Neural cell (in vitro differentiated cells): ENCODE measurements around the gene PAIP1. TPM values are rescaled to one million over a fixed set of nuclear protein-coding genes. Genes with fewer than 3 reads are reported as not detected.

Source experiments
- H2AFZ ChIP-seq: fragments of 200-600, 300-800 bp; sonication (generic), shearing (Covaris generic); 2 replicates; pipeline ENCODE4 v1.6.0; 2014; ENCODE audit warnings: low read depth, mild to moderate bottlenecking, antibody characterized with exemption, low read length, moderate library complexity
- H3F3A ChIP-seq: fragments of 200-600 bp; shearing (Covaris generic); 2 replicates; pipeline ENCODE4 v1.6.1; 2016; ENCODE audit warnings: mild to moderate bottlenecking, moderate library complexity, mixed read lengths, antibody characterized with exemption, low read length; ENCODE audit not compliant: insufficient read depth, poor library complexity, severe bottlenecking
- H3K27ac ChIP-seq: fragments of 200-600, 300-800 bp; sonication (generic), shearing (Covaris generic); 2 replicates; pipeline ENCODE4 v1.5.1; 2014; ENCODE audit warnings: mild to moderate bottlenecking, low read length, moderate library complexity
- H3K27me3 ChIP-seq: fragments of 300-800, 200-600 bp; sonication (generic), shearing (Covaris generic); 2 replicates; pipeline ENCODE4 v1.6.0; 2014; ENCODE audit warnings: mild to moderate bottlenecking, low read depth, low read length, moderate library complexity; ENCODE audit not compliant: insufficient read depth
- H3K36me3 ChIP-seq: fragments of 300-800, 200-600 bp; sonication (generic), shearing (Covaris generic); 2 replicates; pipeline ENCODE4 v1.5.1; 2014; ENCODE audit warnings: mild to moderate bottlenecking, antibody characterized with exemption, low read length, moderate library complexity; ENCODE audit not compliant: insufficient read depth
- H3K4me2 ChIP-seq: fragments of 300-800, 200-600 bp; sonication (generic), shearing (Covaris generic); 2 replicates; pipeline ENCODE4 v1.6.0; 2014; ENCODE audit warnings: mild to moderate bottlenecking, low read length
- H3K4me3 ChIP-seq: fragments of 300-800, 200-600 bp; sonication (generic), shearing (Covaris generic); 2 replicates; pipeline ENCODE4 v1.5.1; 2014; ENCODE audit warnings: mild to moderate bottlenecking, low read length, moderate library complexity
- H3K79me2 ChIP-seq: fragments of 200-600 bp; shearing (Covaris generic); replicated peaks from 2 replicates; pipeline ENCODE4 v1.6.0; 2014; ENCODE audit warnings: mild to moderate bottlenecking, low read length, moderate library complexity; ENCODE audit not compliant: insufficient read depth
- H3K9ac ChIP-seq: fragments of 300-800, 200-600 bp; sonication (generic), shearing (Covaris generic); 2 replicates; pipeline ENCODE4 v1.6.1; 2016; ENCODE audit warnings: mild to moderate bottlenecking, low read length, mixed read lengths
- H3K9me2 ChIP-seq: fragments of 200-600 bp; shearing (Covaris generic); 2 replicates; pipeline ENCODE4 v1.6.1; 2016; ENCODE audit warnings: mild to moderate bottlenecking, low read length, mixed read lengths; ENCODE audit not compliant: insufficient read depth
- H3K9me3 ChIP-seq: fragments of 200-600, 300-800 bp; sonication (generic), shearing (Covaris generic); 2 replicates; pipeline ENCODE4 v1.6.1; 2016; ENCODE audit warnings: mild to moderate bottlenecking, mixed run types, low read length, moderate library complexity, mixed read lengths
- H4K20me1 ChIP-seq: fragments of 200-600 bp; shearing (Covaris generic); 2 replicates; pipeline ENCODE4 v1.6.1; 2016; ENCODE audit warnings: mild to moderate bottlenecking, mixed run types; ENCODE audit not compliant: insufficient read depth
- CTCF ChIP-seq: fragments of 450-650 bp; IDR thresholded peaks from 2 replicates; pipeline ENCODE4 v1.5.1; 2014; ENCODE audit warnings: antibody characterized with exemption, mild to moderate bottlenecking, moderate library complexity; ENCODE audit not compliant: poor library complexity, severe bottlenecking
- EP300 ChIP-seq: fragments of 450-650 bp; conservative IDR thresholded peaks from 2 replicates; pipeline ENCODE4 v1.6.1; 2014; ENCODE audit warnings: antibody characterized with exemption, mild to moderate bottlenecking, moderate library complexity; ENCODE audit not compliant: poor library complexity, severe bottlenecking
- EZH2 ChIP-seq: fragments of 200-600, 300-800 bp; shearing (Covaris generic), sonication (generic); IDR thresholded peaks from 2 replicates; pipeline ENCODE4 v1.6.1; 2014; ENCODE audit warnings: antibody characterized with exemption, low read length, borderline replicate concordance, mild to moderate bottlenecking; ENCODE audit not compliant: insufficient read depth, poor library complexity, severe bottlenecking
- MXI1 ChIP-seq: fragments of 450-650 bp; conservative IDR thresholded peaks from 2 replicates; pipeline ENCODE4 v1.6.1; 2014; ENCODE audit warnings: antibody characterized with exemption, mild to moderate bottlenecking; ENCODE audit not compliant: poor library complexity, severe bottlenecking
- POLR2AphosphoS5 ChIP-seq: IDR thresholded peaks from 2 replicates; pipeline ENCODE4 v1.6.1; 2012
- RAD21 ChIP-seq: fragments of 450-650 bp; conservative IDR thresholded peaks from 2 replicates; pipeline ENCODE4 v1.6.1; 2014; ENCODE audit warnings: antibody characterized with exemption, mild to moderate bottlenecking, moderate library complexity
- REST ChIP-seq: IDR thresholded peaks from 2 replicates; pipeline ENCODE4 v1.6.1; 2012; ENCODE audit warnings: borderline replicate concordance
- SMC3 ChIP-seq: fragments of 450-650 bp; conservative IDR thresholded peaks from 2 replicates; pipeline ENCODE4 v1.6.1; 2014; ENCODE audit warnings: antibody characterized with exemption, mild to moderate bottlenecking, moderate library complexity; ENCODE audit not compliant: poor library complexity
- TAF1 ChIP-seq: IDR thresholded peaks from 2 replicates; pipeline ENCODE4 v1.6.1; 2012; ENCODE audit warnings: low read depth
- polyA minus RNA-seq: library from RNA; depleted of rRNA, polyadenylated mRNA; stranded (reverse); fragments of >200 nt; gene quantifications from 2 replicates; pipeline ENCODE4 v1.2.3, GENCODE V29; 2014
- polyA plus RNA-seq: library from polyadenylated mRNA; depleted of rRNA; stranded (reverse); fragments of >200 nt; gene quantifications from 2 replicates; pipeline ENCODE4 v1.2.3, GENCODE V29; 2014

PAIP1 gene
- polyA plus RNA-seq = 266 and 276 TPM in 2 replicates
- 276 and 281 TPM in 2 replicates for polyA minus RNA-seq

- Histone ChIP-seq H3K4me2 (peak within 1 kb of the TSS; percentile 100), H3K36me3 (peaks cover 14% of the 10 kb centered on the region), H4K20me1 (no peaks in the 10 kb centered on the region), H3K27ac (peak within 1 kb of the TSS; percentile 98), H3F3A (peaks cover 4% of the 10 kb centered on the region), H3K79me2 (peaks cover 43% of the 10 kb centered on the region), H3K9ac (peak within 1 kb of the TSS; percentile 98), H2AFZ (peak within 1 kb of the TSS; percentile 98), H3K9me2 (no peaks in the 10 kb centered on the region), H3K4me3 (peak within 1 kb of the TSS; percentile 86), H3K27me3 (no peaks in the 10 kb centered on the region), H3K9me3 (no peaks in the 10 kb centered on the region)
- TF ChIP-seq MXI1 (no peak), EP300 (peak; percentile 34), EZH2 (no peak), REST (no peak), SMC3 (peak; percentile 23), CTCF (peak; percentile 82), TAF1 (no peak), POLR2AphosphoS5 (peak; percentile 60), RAD21 (no peak)
Observed at GRCh38 chr5:43556857-43557542, at the start of gene PAIP1. Gene PAIP1 (minus strand): TSS chr5:43557077. CDS start chr5:43556846, 231 bp downstream.

- Histone ChIP-seq H4K20me1 (no peaks in the 10 kb centered on the region), H3K9me3 (no peaks in the 10 kb centered on the region), H3K4me3 (no peak overlapping the region), H3K36me3 (peaks cover 13% of the 10 kb centered on the region), H2AFZ (no peak overlapping the region), H3K79me2 (peaks cover 4% of the 10 kb centered on the region), H3K9ac (no peak overlapping the region), H3K9me2 (no peaks in the 10 kb centered on the region), H3K27ac (no peak overlapping the region), H3F3A (no peaks in the 10 kb centered on the region), H3K4me2 (no peak overlapping the region), H3K27me3 (no peaks in the 10 kb centered on the region)
- TF ChIP-seq SMC3 (no peak), EZH2 (no peak), MXI1 (no peak), REST (no peak), TAF1 (no peak), RAD21 (no peak), EP300 (no peak)
Observed at GRCh38 chr5:43606351-43606750, 49.5 kb upstream of the PAIP1 start.
